Measurements from ENCODE around the gene CENPB.

CENPB gene

DNA sequence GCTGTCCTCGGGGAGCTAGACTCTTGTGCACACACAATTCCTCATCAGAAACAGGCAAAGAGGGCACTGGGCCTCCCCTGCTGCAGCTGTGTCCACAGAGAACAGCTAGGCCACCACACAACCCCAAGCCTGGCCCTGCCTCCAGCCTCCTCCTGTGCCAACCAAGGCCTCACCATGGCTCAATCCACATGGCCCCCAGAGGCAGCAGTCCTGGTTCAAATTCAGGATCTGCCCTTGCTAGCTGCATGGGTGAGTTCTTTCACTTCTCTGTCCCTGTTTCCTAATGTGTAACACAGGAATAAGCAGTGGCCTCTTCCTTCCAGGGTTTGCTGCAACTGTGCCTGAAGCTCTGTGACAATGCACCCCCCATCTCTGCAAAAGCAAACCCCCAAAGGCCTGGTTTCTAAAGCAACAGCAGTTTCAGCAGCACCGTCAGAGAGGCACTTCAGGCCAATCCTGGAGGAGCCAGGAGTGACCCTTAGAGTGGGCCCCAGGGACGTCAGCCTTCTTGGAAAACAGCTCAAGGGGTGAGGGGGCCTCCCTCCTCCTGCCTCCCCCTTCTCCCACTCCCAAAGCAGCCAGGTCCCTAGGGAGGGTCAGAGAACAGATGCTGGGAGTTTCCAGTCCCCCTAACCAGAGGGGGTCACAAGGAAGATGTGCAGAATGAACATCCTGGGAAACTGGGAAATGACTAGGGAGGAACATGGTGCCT, 21.2 kb downstream of the CENPB start:
- DNase-seq = no peak

DNA sequence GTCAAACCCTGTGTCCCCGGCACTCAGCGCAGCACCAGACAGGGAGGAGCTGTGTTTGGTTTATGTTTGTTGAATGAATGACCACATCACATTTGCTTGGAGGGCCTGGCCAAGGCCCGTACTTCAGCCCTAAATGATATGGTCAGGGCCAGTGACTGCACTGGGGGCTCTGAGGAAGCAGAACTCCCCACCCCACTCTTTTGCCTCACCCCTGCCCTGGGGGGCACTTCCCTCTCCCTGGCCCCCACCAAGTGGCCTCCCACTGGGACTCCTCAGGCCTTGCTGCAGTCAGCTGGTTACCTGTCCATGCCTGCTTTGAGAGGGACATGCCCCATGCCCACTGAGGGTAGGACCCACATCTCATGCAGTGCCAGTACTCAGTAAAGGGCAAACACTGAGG, 21.9 kb downstream of the CENPB start:
- no peak for DNase-seq

DNA sequence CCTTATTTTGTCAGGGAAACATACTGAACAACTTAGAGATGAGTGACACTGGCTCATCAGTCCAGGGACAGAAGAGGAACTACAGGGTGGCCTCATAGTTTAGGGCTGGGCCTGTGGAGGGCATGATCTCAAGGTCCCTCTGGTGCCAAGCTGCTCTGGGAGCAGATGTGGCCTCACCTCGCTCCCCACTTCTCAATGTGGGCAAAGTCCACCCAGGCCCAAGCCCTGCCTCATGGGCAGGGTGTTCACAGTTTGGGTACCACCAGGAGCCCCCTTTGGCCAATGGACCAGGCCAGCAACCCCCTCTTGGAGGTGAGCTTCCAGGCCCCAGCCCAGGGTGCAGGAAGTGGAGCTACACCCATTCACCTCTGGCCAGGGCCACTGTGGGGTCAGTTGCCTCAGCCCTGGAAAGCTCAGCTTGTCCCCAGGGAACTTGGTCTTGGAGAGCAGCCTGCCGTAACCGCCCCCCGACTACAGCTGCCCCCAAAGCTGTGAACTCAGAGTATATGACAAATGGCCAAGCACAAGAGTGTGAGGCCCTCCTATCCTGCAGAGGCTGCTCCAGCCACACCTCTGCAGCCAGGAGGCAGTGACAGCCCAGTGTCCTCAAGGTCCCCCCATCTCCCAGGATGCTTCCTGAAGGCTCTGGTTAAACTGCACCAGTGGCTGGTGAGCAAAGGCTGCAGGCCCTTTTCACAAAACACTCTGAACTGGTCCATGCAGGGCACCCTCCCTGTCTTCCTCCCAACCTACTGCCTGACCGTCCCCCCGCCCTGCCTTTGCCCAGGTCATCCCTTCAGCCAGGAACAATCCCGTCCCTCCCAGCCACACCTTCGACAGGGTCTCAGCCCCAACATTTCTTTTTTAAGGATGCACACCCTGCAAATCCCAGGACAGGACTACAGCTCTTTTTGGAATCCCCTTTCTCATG, 22.6 kb downstream of the CENPB start:
- DNase-seq = no peak

DNA sequence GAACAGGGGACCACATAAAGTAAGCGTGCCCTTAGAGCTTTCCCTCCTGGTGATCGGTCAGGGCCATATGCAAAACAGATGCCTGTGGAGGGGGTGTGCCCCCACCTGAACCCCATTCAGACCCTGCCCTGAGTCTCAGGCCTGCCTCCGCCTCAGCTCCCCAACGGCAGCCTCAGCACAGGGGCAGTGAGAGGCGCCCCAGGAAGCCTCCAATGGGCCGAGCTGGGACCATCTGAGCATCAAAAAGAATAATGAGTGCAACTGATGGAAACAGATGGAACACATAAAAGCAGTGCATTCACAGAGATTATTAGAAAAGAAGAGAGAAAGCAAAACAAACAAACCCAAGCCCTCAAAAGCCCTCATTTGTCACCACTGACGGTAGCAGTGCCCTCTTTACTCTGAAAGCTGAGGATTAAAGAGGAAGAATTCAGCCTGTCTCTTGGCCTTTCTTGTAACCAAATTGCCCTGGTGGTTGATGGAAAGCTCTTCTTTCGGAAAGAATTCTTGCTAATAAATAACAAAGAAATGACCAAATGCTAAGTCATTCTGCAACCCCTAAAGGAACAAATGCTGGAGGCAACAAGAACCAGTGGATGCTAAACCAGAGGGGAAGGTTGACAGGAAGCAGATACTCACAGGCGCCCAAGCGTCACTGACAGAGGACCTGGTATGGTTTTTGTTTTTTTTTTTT, 25.7 kb downstream of the CENPB start:
- no peak for DNase-seq

DNA sequence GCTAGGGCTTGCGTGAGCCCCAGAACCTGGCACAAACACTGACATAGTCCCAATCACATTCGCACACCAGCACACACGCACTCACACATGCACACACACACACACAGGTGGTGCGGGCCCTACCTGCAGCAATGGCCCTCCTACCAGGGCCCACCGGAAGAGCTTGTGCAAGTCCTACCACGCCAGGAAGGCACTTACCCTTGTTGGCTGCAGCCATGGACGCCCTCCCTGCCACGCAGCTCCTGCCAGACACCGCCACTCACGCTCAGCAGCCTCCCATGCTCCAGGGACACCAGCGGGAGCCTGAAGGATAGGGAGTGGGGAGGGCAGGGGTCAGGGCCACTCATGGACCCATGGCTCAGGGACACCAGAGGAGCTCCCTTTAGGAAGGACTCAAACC, 26.7 kb downstream of the CENPB start:
- no peak for DNase-seq

DNA sequence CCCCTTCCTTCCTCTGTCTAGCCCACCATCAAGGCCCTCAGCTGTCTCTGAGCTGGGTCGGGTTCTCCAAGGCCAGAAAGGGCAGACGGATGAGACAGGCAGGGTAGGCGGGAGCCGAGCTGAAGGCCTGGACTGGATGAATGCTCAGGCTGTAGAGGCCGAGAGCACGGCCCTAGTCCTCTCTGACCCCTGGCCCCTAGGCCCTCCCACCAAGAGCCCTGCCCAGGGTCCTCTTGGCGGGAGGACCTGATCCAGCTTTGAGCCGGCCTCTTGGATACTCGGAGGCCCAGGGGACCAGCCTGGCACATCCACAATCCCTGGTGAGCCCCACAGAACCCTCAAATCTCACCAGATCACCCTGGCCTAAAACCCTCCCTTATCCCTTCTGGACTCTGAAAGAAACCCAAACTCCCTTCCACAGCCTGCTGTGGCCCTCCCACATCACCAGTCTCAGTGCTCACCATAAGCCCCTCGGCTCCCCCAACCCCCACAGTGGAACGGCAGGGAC, 27.2 kb downstream of the CENPB start:
- DNase-seq = no peak

DNA sequence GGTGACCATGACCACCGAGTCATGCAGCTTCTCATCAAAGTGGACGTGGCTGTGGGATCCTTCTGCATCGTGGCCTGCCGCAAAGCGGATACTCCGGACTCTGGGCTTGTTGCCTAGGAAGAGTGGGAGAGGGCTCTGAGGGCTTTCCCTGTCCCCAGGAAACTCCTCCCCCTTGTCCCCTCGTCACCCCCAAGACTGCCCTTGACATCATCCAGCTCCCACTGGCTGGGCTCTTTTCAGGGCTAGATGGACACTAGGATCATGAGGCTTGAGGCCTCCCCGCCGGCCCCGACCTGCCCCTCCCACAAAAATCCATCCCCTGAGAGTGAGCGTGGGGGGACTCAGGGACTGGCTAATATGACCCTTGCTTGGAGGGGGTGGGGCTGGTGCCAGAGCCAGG, 28.0 kb downstream of the CENPB start:
- no peak for DNase-seq

DNA sequence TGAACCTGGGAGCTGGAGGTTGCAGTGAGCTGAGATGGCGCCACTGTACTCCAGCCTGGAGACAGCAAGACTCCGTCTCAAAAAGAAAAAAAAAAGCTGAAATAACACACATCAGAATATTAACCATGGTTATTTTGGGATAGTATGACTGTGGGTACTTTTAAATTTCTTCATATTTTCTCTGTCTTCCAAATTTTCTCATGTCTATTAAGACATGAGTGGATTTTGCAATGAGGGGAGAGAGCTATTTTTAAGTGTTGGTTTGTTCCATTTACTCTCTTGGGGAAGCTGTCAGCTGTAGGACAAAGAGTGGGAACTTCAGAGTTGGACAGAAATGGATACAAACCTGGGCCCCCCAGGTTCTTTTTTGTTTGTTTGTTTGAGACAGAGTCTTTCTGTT, 29.3 kb downstream of the CENPB start:
- no peak for DNase-seq

DNA sequence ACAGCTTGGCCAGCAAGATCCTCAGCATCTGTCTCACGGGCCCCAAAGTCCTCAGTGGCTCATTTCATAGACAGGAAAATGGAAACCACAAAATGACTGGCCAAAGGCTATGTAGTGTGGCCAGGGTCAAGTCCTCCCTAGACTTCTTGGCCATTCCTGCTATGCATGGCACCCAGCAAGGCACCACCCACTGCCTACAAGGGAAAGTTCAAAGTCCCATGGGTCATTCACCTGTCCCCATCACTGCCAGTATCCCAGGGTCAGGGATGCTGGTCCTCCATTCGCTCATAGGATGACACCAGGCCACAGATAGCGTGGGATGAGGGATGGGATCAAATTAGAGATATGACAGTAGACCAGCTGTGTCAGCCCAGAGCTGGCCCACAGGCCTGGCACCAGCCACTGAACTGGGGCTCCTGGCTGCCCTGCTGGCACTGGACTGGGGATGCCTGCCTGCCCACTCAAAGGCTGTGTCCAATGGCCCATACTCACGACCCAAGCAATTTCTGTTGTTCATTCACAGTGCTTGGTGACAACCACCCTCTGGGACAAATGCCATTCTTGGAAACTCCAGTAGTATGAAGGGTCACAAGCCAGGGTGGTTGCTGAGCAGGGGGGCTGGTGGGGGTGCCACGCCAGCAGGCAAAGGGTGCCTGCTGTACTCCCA, 30.6 kb downstream of the CENPB start:
- no peak for DNase-seq

DNA sequence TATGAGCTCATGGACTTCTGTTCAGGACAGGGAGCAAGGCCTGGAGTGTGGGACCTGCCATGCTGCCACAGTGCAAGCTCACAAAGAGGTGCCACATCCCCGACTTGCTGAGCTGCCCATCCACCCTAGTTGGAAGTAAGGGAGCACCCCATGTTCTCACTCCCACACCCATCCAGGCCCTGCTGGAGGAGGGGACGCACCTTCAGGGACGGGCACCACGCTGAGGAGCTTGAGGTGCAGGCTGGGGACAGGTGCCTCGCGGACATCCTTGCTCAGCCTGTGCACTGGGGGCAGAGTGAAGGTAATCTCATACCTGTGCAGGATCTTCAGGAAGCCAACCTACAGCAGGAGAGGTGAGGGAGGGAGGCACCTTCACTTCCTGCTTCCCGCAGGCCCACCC, 31.3 kb downstream of the CENPB start:
- DNase-seq = no peak

DNA sequence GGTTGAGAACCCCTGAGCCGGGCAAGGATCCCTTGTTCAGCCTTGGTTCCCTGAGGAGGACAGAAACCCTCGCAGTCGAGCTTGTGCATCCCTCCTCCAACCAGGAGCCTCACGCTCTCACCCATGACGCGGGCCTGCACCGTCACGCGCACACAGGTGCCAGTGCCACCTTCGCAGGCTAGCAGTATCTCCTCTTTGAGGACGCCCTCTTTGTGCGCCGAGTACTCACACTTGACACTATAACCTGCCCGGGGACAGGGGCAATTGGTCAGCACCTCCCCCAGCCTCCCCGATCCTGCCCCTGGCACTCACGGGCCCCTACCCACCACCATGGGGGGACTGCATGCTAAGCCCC, 32.3 kb downstream of the CENPB start:
- no peak for DNase-seq

DNA sequence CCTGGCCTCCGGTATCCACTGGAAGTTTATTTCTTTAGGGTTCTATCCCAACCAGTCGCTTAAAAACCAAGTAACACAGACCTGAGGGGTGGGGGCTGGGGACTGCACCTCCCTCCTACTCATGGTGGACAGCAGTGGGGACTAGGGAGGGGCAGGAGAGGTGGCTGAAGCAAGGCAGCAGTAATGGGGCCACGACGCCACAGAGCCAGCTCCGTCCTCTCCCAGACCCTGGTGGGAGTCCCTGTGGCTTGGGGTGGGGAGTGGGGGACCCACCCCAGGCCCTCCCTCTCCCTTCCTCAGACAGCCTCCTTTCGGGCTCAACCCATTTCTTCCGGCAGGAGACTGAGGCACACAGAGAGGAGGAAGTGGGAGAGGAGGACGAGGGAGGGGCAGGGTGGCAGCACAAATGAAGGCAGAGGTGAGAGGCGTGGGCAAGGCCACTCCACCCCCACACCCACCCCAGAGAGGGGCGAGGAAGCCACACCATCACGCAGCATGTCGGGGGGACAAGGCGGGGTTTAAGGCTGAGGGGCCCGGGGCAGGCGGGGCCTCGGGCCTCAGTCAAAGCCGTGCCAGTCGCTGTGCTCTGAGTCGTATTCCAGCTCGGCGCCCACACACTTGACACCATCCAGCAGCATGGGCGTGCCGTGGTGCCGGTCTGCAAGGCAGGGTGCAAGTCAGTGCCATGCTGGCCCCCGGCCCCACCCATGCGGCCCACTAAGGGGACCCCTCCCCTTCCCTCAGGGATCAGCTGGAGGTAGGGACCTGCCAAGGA, 32.9 kb downstream of the CENPB start:
- DNase-seq = no peak

DNA sequence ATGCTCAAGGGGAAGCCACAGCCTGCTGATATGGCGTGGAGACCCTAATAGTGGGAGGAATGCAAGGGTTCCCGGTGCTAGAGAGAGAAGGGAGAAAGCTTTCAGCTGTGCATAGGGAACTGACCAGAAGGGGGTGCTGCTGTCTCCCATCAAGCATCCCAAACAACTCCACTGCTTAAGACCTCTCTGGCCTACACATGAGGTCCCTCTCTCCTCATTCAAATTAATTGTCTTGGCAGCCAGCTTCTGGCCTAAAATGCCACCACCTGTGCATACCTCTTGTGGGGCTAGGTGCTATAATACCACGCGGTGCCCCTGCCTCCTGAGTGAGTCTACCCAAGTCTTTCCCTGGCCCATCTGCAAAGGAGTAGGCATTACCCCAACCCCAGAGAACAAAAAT, 33.4 kb downstream of the CENPB start:
- peak; percentile 72 for DNase-seq

DNA sequence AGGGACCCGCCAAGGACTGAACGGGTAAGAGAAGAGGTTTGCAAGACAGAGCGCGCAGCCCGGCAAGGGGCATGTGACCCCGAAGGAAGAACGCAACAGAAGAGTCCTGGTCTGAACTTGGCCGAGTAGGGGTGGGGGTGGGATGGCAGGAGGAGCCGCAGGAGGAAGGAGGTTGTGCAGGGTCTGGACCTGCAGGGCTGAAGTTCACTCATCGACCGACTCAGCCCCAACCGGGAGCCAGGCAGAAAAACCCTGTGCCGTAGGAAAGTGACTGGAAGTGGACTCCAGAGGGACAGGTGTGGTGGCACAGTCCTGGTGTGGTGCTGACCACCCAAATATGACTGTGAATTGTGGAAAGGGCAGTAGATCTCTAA, 34.2 kb downstream of the CENPB start:
- DNase-seq = no peak

DNA sequence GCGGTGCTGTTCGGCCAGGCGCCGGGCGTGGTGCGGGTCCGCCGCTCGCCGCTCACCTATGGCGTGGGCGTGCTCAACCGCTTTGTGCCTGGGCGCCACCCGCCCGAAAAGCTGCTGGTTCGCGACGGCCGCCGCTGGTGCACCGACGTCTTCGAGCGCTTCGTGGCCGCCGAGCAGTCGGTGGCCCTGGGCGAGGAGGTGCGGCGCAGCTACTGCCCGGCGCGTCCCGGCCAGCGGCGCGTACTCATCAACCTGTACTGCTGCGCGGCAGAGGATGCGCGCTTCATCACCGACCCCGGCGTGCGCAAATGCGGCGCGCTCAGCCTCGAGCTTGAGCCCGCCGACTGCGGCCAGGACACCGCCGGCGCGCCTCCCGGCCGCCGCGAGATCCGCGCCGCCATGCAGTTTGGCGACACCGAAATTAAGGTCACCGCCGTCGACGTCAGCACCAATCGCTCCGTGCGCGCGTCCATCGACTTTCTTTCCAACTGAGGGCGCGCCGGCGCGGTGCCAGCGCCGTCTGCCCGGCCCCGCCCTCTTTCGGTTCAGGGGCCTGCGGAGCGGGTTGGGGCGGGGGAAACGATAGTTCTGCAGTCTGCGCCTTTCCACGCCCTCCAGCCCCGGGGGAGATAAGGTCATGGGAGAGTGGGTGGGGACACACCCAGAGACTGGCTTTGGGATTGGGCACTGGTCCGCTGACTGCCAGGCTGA, 34.7 kb downstream of the CENPB start:
- DNase-seq = peak; percentile 75

DNA sequence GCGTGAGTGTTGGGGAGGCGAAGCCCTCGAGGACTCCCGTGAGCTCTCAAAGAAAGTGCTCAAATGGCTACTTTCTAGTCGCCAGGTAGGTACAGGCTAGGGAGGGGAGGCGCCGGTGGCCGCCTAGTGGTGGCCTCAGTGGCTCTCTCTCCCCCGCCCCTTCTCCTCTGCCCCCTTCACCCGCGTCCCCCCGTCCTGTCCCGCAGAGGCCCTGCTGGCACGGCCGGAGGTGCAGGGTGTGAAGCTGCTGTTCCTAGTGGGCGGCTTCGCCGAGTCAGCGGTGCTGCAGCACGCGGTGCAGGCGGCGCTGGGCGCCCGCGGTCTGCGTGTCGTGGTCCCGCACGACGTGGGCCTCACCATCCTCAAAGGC, 35.2 kb downstream of the CENPB start:
- DNase-seq = no peak

DNA sequence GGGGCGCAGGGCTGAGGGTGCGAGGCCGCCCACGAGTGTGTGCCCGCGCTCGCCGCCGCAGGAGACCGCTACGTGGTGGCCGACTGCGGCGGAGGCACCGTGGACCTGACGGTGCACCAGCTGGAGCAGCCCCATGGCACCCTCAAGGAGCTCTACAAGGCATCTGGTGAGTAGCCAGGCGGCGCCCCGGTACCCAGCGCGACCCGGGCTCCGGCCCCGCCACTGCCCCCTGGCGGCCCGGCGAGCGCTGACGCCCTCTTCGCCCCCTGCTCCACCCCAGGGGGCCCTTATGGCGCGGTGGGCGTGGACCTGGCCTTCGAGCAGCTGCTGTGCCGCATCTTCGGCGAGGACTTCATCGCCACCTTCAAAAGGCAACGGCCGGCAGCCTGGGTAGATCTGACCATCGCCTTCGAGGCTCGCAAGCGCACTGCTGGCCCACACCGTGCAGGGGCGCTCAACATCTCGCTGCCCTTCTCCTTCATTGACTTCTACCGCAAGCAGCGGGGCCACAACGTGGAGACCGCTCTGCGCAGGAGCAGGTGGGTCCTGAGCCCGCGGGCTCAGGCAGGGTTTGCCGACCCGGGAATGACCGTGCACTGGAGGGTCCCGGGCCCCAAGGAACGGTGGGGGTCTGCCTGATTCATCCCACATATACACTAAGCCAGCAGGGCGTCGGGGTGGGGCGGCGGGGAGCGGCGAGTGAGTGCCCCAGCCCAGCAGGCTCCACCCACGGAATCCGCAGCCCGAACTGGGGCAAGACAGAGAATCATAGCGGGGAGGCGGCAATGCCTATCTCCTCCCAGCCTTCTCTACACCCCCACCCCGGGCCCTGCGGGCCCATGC, 36.6 kb downstream of the CENPB start:
- peak; percentile 55 for DNase-seq

DNA sequence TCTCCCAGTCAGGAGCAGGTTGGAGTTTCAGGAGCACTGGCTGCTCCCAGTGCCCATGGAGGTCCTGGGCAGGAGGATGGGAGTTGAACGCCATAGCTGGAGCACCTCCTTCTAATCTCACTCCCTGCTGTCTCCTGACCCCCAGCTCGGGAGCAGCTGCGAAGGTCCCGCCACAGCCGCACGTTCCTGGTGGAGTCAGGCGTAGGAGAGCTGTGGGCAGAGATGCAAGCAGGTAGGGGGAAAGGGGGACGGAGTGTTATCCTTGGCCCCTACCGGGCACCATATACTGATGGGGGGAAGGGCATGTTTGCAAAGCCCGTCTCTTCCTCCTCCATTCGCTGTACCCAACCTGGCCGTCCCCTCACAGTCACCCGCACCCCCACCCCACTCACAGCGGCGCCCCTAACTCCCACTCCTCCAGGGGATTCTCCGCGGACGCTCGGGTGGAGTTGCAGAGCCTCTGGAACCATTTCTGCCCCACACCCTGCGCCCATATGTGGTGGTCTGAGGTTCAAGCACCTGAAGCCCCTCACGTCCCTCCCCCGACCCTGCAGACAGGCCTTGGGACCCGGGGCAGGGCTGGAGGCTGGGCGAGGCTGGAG, 37.4 kb downstream of the CENPB start:
- DNase-seq = no peak

DNA sequence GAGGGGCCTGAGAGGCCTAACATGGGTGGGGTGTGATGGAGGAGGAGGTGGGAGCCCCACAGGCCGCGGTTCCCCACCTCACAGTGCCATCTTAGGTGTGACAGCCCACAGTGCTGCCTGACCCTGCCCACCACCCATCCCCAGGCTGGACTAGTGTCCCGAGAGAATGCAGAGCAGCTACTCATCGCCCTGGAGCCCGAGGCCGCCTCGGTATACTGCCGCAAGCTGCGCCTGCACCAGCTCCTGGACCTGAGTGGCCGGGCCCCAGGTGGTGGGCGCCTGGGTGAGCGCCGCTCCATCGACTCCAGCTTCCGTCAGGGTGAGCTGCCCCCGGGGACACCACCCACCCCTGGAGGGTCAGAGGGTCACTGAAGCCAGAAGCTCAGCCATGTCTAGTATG, 38.5 kb downstream of the CENPB start:
- DNase-seq = no peak

DNA sequence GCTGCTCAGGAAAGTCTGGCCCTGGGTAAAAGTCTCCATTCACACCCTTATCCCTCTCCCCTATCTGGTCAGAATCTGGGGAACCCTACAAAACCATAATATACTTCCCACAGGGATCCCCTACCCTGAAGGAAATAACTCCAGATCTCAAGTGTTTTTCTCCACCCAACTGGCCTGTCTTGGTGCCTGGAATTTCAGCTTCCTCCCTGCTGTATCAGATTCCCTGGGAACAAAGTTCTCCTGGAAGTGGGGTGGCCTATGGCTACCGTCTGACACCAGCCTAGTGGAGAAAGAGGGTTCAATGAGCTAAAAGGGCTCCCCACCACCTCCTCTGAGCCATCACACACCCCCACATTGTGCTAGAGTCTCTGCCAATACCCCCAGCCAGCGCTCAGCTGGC, 39.1 kb downstream of the CENPB start:
- no peak for DNase-seq

Data from stimulated activated CD4-positive, alpha-beta T cell treated with anti-CD3 and anti-CD28 coated beads, Interleukin-15, amount 100 ng/mL, for 24 hours (primary cell).